M059J (cell line): ENCODE results near the gene ARPC4. TPM values are rescaled to one million over a fixed set of nuclear protein-coding genes. Genes with fewer than 3 reads are reported as not detected.
"Not testable (repeated sequence)": the region's sequence is repeated elsewhere in the genome, so short reads cannot be mapped to it uniquely, and the experiment has no call there.

ENCODE experiments used
- DNase-seq: peaks from one replicate; pipeline ENCODE4 v3.0.0-alpha.2; 2012; ENCODE audit warnings: low read depth
- total RNA-seq: library from RNA; depleted of rRNA; stranded (reverse); fragments of >200 nt; shearing (Covaris generic); gene quantifications from 2 replicates; pipeline ENCODE4 v1.2.3, GENCODE V29; 2014

ARPC4 gene
- total RNA-seq, 1 experiment from 2014 or later: 190 TPM

DNA sequence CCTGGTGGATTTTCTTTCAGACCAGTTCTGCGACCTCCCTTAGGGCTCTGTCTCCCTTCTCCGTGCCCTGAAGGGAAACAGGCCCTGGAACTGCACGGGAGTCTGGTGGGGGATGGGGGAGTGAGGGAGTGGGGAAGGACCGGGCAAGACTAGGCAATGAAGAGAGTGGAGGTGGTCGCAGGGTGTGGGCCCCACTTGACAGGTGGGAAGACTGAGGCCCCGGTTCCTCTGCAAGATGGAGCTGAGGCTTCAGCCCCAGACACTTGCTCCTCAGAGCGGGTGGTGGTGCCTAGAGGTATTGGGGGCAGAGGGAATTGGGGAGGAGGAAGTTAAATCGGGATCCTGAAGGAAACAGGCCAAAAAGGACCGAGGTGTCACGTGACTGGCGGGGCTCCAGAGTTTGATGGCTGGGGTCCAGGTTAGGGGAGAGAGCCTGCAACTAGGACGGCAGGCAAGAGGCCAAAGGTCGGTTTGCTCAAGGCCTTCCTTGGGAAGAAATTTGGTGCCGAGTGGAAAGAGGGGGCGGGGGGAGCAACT, 22.5 kb upstream of the ARPC4 start:
- DNase-seq: no peak

DNA sequence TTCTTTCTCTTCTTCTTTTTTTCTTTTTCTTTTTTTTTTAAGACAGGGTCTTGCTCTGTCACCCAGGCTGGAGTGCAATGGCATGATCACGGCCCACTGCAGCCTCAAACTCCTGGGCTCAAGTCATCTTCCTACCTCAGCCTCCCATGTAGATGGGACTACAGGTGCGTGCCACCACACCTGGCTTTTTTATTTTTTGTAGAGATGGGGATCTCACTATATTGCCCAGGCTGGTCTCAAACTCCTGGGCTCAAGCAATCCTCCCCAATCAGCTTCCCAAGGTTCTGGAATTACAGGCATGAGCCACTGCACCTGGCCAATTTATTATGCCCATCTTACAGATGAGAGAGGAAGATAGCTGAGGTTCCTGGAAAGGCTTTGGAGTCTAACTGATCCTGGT, 21.9 kb upstream of the ARPC4 start:
- not testable (repeated sequence) for DNase-seq

DNA sequence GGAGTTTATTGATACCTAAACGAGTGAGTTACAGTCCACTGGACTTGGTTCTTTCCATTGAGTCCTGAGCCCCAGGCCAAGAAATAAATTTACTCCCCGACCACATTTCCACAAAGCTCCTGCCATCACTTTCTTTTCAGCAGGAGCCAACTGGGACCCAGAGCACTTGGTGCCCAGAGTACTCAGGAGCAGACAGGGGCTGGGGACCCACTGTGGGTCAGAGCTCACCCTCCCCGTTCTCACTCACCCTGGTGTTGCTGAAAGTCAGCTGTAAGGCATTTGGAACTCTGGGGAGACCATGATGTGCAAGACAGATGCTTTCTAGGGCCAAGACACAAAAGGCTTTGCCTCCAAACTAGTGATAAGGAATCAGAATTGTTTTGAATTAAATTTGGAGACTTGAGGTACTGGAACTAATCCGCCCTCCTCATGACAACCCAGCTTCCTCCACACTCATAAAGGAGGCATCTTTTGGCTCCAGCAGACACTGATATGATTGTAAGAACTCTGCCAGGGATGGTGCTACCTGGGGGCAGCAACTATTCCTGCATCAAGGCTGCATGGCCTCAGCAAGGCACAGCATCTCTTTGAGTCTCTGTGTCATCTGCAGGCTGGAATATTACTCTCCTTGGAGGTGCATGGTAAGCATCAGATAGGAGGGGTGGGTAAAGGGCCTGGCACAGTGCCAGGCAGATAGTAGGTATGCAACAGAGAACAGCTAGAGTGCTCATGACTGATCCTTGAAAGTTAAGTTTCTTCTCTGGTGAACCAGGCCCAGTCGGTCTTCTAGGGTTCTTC, 15.8 kb upstream of the ARPC4 start:
- DNase-seq: no peak

DNA sequence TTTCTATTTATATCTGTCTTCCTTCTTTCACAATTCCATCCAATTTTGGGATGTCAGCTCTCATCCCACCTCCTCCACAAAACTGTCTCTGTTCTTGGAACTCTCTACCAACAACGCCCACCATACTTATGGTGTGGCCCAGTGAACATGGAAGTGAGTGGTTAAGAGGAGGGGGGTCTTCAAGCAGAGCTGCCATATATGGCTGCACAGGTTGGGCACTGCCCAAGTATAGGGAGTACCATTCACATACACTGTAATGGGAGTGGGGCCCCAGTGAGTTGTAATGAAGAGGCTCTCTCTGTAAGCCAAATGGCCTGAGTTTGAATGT, 15.2 kb upstream of the ARPC4 start:
- DNase-seq: no peak

DNA sequence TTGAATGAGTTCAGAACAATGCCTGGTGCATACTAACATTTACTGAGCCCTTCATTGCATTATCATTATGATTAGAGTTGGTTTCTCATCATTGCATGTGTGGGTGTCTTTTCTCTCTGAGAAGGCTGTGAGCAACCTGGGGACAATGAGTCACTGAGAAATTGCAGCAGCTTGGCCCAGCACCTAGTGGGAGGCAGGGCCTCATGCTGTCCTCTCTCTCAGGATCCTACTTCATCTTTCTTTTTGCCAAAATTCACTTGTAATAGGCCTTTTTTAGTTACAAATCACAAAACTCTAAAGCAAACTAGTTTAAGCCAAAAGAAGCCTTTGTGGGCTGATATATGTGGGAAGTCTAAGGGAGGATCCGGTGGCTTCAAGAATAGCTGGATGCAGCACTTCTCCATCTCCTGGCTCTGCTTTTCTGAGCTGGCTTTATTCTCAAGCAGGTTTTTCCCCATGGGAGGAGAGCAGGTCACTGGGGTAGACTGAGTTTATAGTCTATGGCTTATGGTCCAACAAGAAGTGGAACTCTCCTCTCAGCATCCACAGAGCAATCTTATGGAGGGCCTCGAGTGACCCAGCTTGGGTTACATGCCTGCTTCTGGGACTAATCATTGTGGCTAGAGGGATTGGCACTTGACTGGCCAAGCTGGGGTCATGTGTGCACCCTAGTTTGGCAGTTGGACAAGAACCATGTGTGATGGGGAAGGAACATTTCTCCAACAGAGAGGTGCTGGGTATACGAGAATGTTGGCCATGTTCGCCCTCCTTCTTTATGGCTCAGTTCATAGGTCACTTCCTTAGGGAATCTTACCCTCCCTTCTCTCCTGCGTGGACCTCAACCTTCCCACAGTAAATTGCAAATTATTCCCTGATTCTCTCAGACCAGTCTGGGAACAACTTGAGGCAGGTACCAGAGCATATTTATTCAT, 14.5 kb upstream of the ARPC4 start:
- peak; percentile 40 for DNase-seq

DNA sequence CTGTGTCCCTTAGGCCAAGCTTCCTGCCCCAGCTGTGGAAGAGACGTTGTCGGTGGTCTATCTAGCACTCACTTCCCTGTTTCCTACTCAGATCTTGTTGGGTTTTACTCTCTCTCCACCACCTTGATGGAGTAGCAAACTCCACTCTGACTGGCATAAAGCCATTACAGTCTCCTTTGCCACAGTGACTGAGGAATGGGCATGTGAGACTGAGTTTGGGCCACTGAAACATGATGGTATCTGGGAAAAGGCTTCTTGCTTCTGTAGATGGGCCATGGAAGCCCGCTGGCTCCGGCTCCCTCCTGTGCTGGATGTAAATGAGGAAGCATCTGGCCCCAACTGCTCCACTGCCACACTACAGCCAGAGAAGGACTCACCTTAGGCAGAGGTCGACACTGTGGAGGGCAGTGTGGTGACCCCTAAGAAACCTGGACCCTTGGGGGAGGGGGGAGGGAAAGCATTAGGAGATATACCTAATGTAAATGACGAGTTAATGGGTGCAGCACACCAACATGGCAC, 13.7 kb upstream of the ARPC4 start:
- no peak for DNase-seq

DNA sequence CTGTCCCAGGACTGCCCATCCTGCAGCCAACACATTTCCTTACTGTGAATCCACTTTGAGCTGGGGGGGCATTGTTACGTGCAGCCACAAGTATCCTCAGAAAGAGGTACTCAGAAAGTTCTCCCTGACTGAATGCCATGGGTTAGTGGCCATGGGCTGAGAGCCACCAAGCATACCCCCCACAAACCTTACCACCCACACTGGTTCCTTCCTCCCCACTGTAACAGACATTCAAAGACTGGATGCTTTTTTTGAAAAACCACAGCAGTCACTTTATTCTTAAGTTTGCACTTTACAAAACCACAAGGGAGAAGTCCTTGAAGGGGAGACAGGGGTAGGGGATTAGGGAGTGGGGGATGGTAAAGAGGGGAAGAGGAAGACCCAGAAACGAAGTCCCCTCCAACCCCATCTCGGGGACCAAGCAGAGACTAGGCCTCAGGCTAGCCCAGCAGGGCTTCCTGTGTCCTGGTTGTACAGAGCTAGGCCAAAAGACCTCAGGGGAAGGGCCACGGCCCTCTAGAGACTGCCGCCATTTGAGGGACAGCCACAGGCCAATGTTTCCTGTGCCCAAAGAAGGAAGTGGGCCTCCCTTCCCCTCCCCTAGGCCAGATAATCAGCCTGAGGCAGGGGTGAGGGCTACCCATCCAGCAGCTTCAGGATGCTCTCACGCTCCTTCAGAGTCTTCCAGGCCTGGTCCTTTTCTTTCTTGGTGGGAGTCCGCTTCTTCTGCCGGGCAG, 13.0 kb upstream of the ARPC4 start:
- DNase-seq: no peak

DNA sequence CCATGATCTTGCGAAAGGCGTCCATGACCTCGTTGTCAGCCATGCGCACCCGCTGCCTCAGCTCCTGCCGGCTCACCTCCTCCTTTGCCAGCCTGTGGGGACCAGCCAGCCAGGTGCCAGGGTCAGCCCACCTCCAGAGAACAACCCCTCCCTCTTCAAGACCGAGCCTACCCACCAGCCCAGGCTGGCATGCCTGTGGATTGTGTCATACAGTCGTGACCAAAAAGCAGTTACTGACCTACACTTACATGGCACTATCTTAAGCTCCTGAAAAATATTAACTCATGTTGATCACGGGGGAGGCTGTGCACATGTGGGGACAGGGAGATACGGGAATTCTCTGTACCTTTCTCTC, 12.4 kb upstream of the ARPC4 start:
- peak; percentile 27 for DNase-seq

DNA sequence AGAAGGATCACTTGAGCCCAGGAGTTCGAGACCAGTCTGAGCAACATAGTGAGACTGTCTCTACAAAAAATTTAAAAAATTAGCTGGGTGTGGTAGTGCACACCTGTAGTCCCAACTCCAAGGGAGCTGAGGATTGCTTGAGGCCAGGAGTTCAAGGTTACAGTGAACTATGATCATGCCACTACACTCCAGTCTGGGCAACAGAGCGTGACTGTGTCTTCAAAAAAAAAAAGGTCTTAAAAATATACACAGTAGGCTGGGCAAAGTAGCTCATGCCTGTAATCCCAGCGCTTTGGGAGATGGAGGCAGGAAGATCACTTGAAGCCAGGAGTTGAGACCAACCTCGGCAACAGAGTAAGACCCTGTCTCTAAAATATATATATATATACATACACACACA, 12.0 kb upstream of the ARPC4 start:
- DNase-seq: no peak

DNA sequence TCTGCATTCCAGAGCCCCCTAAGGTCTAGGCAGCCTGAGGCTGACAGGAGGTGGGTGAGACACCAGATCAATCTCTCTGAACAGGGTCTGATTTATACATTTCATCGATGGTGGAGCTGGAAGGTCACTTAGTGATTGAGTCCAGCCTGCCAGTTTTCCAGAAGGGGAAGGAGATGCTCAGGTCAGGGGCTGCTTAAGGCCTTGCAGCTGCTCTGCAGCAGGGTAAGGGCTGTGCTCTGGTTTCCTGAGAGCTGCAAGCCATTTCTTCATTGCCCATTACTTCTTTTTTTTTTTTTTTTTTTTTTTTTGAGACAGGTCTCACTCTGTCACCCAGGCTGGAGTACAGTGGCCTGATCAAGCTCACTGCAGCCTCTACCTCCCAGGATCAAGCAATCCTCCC, 11.3 kb upstream of the ARPC4 start:
- no peak for DNase-seq

DNA sequence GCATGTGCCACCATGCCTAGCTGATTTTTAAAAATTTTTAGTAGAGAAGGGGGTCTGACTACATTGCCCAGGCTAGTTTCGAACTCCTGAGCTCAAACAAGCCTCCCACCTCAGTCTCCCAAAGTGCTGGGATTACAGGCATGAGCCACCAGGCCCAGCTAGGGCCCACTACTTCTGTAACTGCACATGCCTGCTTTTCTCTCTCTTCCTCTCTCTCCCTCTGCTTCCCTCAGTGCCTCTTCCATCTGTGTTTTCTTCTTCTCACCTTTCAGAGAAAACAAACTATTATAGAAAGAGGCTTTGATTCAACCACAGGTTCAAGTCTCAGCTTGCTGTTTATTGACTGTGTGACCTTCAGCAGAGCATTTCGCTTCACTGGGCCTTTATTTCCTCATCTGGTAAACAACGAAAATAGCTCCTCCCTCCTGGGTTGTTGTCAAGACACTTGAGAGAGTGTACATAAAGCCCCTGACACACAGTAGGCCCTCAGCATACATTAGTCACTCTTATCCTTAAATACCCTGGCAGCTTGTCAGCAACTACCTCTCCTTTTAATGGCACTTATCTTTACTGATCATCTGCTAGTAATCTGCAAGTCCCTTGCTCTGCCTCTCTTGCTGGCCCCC, 10.8 kb upstream of the ARPC4 start:
- no peak for DNase-seq

DNA sequence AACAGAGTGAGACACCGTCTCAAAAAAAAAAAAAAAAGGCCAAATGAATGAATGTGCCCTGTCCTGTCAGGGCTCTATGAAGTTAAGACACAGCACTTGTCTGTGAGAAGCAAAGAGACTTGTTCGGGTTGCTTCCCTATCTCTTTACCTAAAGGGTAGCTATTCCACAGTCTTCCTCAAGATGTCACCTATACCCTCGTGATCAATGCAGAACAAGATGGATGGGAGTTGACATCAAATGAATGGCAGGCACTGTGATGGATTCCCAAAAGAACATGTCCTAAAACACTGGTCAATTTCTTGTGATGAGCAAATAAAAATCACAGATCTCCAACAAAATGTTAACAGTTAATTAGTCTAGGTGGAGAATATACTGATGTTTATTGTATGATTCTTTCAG, 10.1 kb upstream of the ARPC4 start:
- no peak for DNase-seq

DNA sequence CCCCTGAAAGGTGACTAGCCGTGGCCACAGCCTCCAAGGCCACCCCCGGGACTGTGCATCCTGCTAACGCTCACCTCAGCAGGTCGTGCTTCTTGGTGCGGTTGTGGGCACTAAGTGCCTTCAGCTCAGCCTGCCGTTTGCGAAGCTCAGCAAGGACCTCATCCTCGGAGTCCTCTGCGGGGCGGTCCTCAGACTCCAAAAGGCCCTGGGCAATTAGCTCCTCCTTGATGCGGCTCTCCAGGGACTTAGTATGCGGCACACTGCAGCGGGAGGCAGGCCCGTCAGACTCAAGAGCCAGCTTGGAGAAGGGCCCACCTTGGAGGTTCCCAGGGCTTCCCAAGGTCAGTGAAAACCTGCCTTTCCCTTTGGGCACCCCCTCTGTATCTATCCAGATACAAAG, 8.9 kb upstream of the ARPC4 start:
- DNase-seq: no peak

DNA sequence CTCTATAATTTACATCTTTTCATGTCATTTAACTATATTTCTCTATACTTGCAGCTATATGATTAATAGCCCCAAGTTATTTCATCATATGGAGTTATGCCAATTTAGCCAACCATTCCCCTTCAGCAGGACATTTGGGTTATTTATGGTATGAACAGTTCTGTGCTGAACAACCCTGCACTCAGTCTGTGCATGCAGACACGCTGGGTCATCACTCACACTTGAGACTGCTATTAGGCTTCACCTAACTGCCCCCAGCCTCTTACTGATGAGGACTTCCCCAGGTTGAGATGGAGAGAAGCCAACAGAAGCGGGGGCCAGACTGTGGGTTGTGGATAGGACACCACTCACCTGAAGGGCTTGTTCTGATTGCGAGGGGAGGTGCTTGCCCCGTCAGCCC, 7.9 kb upstream of the ARPC4 start:
- DNase-seq: no peak

DNA sequence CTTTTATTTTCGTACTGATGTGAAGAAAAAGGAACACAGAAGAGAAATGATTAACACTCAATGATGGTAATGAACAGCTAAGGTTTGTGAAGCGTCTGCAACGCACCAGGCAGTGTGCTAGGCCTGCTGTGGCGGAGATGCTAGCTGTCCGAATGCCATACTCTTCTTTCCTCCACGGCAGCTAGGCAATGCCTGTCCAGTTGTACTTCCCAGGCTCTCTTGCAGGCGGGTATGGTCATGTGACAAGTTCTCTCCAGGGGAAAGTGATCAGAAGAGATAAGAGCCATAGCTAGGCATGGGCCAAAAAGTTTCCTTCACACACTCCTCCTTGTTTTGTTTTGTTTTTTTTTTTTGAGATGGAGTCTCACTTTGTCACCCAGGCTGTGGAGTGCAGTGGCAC, 7.3 kb upstream of the ARPC4 start:
- no peak for DNase-seq

DNA sequence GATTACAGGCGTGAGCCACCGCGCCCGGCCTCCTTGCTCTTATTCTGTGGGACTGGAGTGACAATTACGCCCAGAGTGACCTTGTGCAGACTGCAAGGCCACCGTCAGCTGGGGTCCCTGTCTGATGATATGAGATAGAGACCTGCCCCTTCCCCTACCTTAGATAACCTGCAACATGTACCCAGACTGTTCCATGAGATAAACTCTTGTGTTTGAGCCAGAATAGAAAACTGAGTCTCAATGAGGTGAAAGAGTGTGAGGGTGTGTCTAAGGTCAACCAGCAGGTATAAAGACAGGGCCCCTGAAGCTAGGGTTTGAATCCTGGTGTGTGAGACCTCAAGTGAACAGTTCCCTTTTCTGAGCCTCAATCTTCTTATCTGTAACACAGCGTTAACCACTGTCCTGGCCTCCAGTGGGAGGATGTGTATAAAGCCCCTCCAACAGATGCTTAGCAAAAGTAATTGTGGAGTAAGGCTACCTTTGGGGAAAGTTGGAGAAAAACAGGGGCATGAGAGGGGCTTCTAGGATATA, 6.6 kb upstream of the ARPC4 start:
- DNase-seq: no peak

DNA sequence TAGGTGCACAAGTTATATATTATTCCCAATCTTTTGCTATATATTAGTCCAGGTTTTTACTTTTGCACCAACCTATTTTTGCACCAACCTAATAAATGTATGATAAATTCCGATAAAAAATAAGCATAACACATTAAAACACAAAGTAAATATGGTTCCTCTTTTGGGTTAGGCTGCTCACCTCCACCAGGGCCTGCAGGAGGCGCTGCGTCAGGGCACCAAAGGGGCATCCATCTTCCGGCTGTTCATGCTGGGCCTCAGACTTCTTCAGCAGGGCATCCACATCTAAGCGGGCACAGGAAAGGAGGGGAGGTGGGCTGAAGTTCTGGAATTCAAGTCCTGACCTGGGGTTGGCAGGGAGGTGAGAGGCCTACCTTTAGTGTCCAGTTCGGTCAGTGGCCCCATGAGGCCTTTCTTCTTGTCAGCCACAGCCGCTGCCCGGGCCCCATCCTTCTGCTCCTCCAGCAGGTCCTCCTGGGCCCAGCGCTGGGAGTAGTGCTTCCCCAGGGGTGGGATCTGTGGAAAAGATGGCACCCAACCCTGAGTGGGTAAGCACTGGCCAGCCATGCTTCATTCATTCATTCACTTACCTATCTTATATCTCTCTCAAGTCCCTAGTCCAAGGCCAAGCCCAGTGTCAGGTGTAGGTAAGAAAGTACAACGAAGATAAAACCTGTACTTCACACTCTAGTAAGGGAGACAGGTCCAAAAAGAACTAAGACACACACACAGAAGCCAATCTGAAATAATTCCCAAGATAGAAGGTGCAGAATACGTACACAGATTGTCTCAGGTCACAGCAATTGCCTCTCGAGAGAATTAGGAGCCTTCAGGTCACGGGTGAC, 5.8 kb upstream of the ARPC4 start:
- DNase-seq: no peak

DNA sequence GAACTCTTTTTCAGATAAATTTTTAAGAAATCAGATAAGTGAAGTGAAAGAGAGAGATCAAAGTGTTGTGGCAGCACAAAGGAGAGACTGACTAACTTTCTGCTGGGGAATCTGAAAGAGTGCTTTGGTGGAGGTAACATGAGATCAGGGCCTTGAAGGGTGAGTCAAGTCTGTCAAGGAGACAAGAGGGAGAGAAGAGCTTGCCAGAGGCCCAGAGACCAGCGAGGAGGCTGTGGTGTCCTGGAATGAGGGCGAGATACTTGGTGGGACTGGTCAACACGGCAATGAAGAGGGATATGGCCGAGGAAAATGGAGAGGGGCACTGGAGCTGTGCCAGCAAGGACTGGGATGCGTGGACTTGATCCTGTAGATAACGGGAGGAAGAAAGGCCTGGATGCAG, 5.2 kb upstream of the ARPC4 start:
- DNase-seq: no peak

DNA sequence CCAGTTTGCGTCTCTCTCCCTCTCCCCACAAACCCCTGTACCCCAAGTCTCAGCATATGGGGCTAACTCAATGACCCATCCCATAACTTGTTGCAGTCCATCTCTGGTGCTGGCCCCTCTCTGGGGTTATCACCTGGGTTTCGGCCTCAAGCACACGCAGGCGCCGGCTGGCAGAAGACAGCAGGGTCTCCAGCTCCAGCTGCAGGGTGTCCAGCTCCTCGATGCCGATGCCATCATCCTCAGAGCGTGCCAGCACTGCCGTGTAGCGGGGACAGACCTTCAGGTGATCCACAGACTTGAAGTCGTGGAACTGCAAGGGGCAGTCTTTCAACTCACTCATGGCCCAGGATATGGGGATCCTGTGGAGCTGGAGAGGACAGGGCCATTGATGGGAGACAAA, 1.8 kb upstream of the ARPC4 start:
- no peak for DNase-seq

DNA sequence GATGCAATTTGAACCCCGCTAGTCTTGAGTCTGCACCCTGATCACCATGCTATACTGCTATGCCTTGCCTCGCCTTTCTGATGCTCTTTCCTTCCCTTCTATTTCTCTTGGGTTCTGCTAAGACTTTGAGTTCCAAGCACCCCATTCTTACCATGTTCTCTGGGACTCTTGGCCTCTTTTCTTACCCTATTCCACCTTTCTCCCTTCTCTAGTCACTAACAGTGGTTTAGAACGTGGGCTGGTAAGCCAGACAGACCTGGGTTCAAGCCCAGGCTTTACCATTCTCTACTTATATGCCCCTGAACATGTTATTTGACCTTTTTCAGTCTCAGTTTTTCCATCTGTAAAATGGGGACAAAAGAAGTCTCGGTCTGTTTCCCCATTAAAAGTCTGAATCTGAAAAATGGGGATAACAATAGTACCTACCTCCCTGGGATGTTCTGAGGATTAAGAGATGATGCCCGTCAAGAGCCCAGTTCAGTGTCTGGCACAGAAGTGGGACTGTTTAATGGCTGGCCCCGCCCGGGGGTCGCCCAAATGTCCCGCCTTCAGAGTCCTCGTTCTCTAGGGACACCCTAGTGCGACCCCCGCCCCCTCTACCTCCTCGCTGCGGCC, 985 bp upstream of the ARPC4 start:
- no peak for DNase-seq
